Suprapubic skin (tissue), 4 donors: ENCODE data around the gene ZNF740.

ENCODE experiments used
- CTCF ChIP-seq, 2 donors: fragments of 200-600 bp in 1 of 2; fragments of 450-650 bp in 1 of 2; sonication (generic) in 1 of 2; IDR thresholded peaks; one replicate each; pipeline ENCODE4 v1.5.1; 2016 to 2019; ENCODE audit warnings: antibody characterized with exemption in 2 of 2, mild to moderate bottlenecking in 1 of 2, moderate library complexity in 1 of 2
- EP300 ChIP-seq: sonication (generic); formaldehyde crosslinking; IDR thresholded peaks from one replicate; pipeline ENCODE4 v1.6.1; 2017; ENCODE audit warnings: antibody characterized with exemption
- POLR2A ChIP-seq, 2 donors: fragments of 450-650 bp; IDR thresholded peaks; one replicate each; pipeline ENCODE4 v1.6.1; 2017; ENCODE audit warnings: antibody characterized with exemption in 2 of 2, mild to moderate bottlenecking in 2 of 2, moderate library complexity in 2 of 2
- POLR2AphosphoS5 ChIP-seq, 3 donors: sonication (generic); formaldehyde crosslinking; IDR thresholded peaks; one replicate each; pipeline ENCODE4 v1.6.1; 2017; ENCODE audit warnings: antibody characterized with exemption in 3 of 3

DNA sequence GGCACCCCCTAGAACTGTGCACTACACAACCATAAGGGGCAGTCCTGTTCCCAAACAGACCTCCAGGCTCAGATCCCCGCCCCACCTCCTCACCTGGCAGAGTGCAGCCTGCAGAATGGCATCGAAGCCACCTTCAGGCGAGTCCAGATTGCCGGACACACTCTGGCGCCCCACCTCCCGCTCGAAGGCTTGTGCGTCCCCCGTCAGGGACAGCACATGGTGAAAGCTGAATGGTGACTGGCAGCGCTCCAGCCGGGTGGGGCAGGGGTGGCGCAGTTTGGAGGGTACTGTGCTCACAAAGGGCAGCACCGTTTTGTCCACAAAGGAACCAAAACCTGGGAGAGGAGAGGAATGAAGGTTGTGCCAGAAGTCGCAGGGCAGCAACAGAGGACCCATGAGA, 16.0 kb downstream of the ZNF740 start:
- TF ChIP-seq CTCF (IDR thresholded peaks at IDR 0.05): no peak
- no peak for TF ChIP-seq POLR2AphosphoS5 (IDR thresholded peaks at IDR 0.05)
- no peak for TF ChIP-seq POLR2A (IDR thresholded peaks at IDR 0.05)
- no peak for TF ChIP-seq EP300
